SU-DHL-6 (cell line): ENCODE data around the gene EPHA4.

Experiments
- EZH2phosphoT487 ChIP-seq: fragments of 200-600 bp; sonication (generic), shearing (Covaris generic); conservative IDR thresholded peaks from 2 replicates; pipeline ENCODE4 v1.6.1; 2018; ENCODE audit warnings: mild to moderate bottlenecking, antibody characterized with exemption, low read length, moderate library complexity, mixed read lengths
- TF ChIP-seq, protein P1 (sequence below): fragments of 200-600 bp; sonication (generic); IDR thresholded peaks from one replicate; pipeline ENCODE4 v1.5.1; 2017; ENCODE audit warnings: antibody characterized with exemption, mild to moderate bottlenecking, low read length, moderate library complexity; ENCODE audit not compliant: insufficient read depth, poor library complexity, severe bottlenecking

DNA sequence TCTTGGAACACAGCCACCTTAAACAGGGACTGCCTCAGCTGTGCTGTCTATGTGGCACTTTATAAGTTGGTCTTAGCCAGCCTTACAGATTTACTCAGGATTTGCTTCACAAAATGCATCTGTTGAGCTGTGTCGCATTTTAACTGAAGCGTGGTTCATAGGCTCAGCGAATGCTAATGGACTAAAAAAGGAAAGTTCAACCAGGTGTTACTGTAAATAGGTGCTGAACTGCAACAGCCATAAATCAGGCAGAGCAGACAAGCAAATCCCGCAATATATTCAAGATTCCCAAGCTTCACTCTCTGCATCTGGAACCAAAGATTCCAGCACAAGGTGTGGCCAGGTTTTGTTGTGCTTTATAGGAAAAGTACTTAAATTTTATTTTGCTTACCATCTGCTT is 130.0 kb downstream of the EPHA4 start:
- TF ChIP-seq, protein P1, sequence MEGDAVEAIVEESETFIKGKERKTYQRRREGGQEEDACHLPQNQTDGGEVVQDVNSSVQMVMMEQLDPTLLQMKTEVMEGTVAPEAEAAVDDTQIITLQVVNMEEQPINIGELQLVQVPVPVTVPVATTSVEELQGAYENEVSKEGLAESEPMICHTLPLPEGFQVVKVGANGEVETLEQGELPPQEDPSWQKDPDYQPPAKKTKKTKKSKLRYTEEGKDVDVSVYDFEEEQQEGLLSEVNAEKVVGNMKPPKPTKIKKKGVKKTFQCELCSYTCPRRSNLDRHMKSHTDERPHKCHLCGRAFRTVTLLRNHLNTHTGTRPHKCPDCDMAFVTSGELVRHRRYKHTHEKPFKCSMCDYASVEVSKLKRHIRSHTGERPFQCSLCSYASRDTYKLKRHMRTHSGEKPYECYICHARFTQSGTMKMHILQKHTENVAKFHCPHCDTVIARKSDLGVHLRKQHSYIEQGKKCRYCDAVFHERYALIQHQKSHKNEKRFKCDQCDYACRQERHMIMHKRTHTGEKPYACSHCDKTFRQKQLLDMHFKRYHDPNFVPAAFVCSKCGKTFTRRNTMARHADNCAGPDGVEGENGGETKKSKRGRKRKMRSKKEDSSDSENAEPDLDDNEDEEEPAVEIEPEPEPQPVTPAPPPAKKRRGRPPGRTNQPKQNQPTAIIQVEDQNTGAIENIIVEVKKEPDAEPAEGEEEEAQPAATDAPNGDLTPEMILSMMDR = no peak
- TF ChIP-seq EZH2phosphoT487 = no peak
